ENCODE results near the gene IGF2BP2. TPM values are rescaled to one million over a fixed set of nuclear protein-coding genes. Genes with fewer than 3 reads are reported as not detected.

IGF2BP2 gene
- total RNA-seq, 1 experiment from 2014 or later = 133 TPM

- TF ChIP-seq ERG (CRISPR knock-in tag; IDR thresholded peaks at IDR 0.05) (no peak), TEAD1 (CRISPR knock-in tag; IDR thresholded peaks at IDR 0.05) (no peak), NFE2L1 (CRISPR knock-in tag; IDR thresholded peaks at IDR 0.05) (no peak)
These were observed 166.9 kb downstream of the IGF2BP2 start (continued) for GRCh38 chr3:185657691-185658503.

GRCh38 chr3:185657211-185657610 is 167.6 kb downstream of the IGF2BP2 start:
- H3K4me3 Mint-ChIP-seq = no peak overlapping the region
- ATAC-seq = no peak
- no peaks in the 10 kb centered on the region for H3K9me3 Mint-ChIP-seq
- TF ChIP-seq ZNF396 (CRISPR knock-in tag; IDR thresholded peaks at IDR 0.05; ENCODE audit: borderline replicate concordance) (no peak), FOXP1 (CRISPR knock-in tag; IDR thresholded peaks at IDR 0.05; ENCODE audit: borderline replicate concordance) (no peak), E2F5 (CRISPR knock-in tag; IDR thresholded peaks at IDR 0.05) (no peak), NFYB (CRISPR knock-in tag; conservative IDR thresholded peaks at IDR 0.05; ENCODE audit: low read depth) (no peak), ARID4B (CRISPR knock-in tag; IDR thresholded peaks at IDR 0.05; ENCODE audit: borderline replicate concordance) (no peak), KAT7 (CRISPR knock-in tag; IDR thresholded peaks at IDR 0.05; ENCODE audit: borderline replicate concordance) (no peak)
- POLR2A ChIA-PET = no interaction called here
- H3K36me3 Mint-ChIP-seq = peaks cover 56% of the 10 kb centered on the region
- CTCF ChIA-PET = interaction anchor here (1.3 kb wide), 1 partner anchor 20 kb away, joined by 4 read pairs; no protein-coding TSS in a partner anchor
- no peak overlapping the region for H3K27ac Mint-ChIP-seq
- H3K4me1 Mint-ChIP-seq = peaks cover 12% of the 10 kb centered on the region
- no peak for DNase-seq (ENCODE audit: low spot score)
- H3K27me3 Mint-ChIP-seq (ENCODE audit: low read depth) = no peaks in the 10 kb centered on the region; the same call in 1 of the 2 replicates

- ChIA-PET POLR2A (no interaction called here), CTCF (interaction anchor here (1.3 kb wide), 1 partner anchor 21 kb away, joined by 4 read pairs; no protein-coding TSS in a partner anchor)
- Mint-ChIP-seq H3K4me3 (no peak overlapping the region), H3K27me3 (ENCODE audit: low read depth) (no peaks in the 10 kb centered on the region; the same call in 1 of the 2 replicates), H3K4me1 (peaks cover 5% of the 10 kb centered on the region), H3K27ac (no peak overlapping the region), H3K36me3 (peaks cover 62% of the 10 kb centered on the region), H3K9me3 (no peaks in the 10 kb centered on the region)
- TF ChIP-seq ZNF317 (CRISPR knock-in tag; IDR thresholded peaks at IDR 0.05; ENCODE audit: borderline replicate concordance, low read depth) (no peak), PREB (CRISPR knock-in tag; IDR thresholded peaks at IDR 0.05; ENCODE audit: borderline replicate concordance) (no peak), CTCF (IDR thresholded peaks at IDR 0.05) (no peak)
- DNase-seq (ENCODE audit: low spot score) (no peak), ATAC-seq (no peak)
These were observed 168.5 kb downstream of the IGF2BP2 start for GRCh38 chr3:185656321-185656840.

All from WTC11 (cell line).